Activated CD8-positive, alpha-beta memory T cell treated with anti-CD3 and anti-CD28 coated beads, Interleukin-2, amount 50 U/mL, for 48 hours (primary cell): ENCODE data around the gene VPS26C.
"Not testable (repeated sequence)": the region's sequence is repeated elsewhere in the genome, so short reads cannot be mapped to it uniquely, and the experiment has no call there.

Source experiments
- DNase-seq: peaks from one replicate; pipeline ENCODE4 v3.0.0-alpha.2; 2020

The VPS26C gene

GRCh38 chr21:37267269-37268185, at the start of gene VPS26C:
TSS of gene VPS26C (minus strand) at chr21:37267334. CDS start at chr21:37267294, 40 bp downstream.
- peak; percentile 97 for DNase-seq

GRCh38 chr21:37316072-37316471, 48.9 kb upstream of the VPS26C start:
- DNase-seq: not testable (repeated sequence)

- no peak for DNase-seq
These were observed 33.1 kb upstream of the VPS26C start for GRCh38 chr21:37300114-37300751.

GRCh38 chr21:37297364-37297763, 30.2 kb upstream of the VPS26C start:
- no peak for DNase-seq

GRCh38 chr21:37294679-37295078, 27.5 kb upstream of the VPS26C start:
- no peak for DNase-seq

- no peak for DNase-seq
These were observed 25.8 kb upstream of the VPS26C start for GRCh38 chr21:37292941-37293340.

GRCh38 chr21:37292041-37292440, 24.9 kb upstream of the VPS26C start:
- DNase-seq: no peak

- not testable (repeated sequence) for DNase-seq
These were observed 16.1 kb upstream of the VPS26C start for GRCh38 chr21:37283191-37283710.

- not testable (repeated sequence) for DNase-seq
These were observed 15.5 kb upstream of the VPS26C start for GRCh38 chr21:37282602-37283001.

GRCh38 chr21:37281993-37282392, 14.9 kb upstream of the VPS26C start:
- DNase-seq: no peak

- no peak for DNase-seq
These were observed 14.4 kb upstream of the VPS26C start for GRCh38 chr21:37281579-37281978.

GRCh38 chr21:37279271-37279670, 12.1 kb upstream of the VPS26C start:
- DNase-seq: not testable (repeated sequence)

GRCh38 chr21:37278199-37278598, 11.1 kb upstream of the VPS26C start:
- no peak for DNase-seq

GRCh38 chr21:37276377-37276776, 9.2 kb upstream of the VPS26C start:
- no peak for DNase-seq

GRCh38 chr21:37273911-37274690, 7.0 kb upstream of the VPS26C start:
- no peak for DNase-seq

GRCh38 chr21:37273440-37273839, 6.3 kb upstream of the VPS26C start:
- DNase-seq: no peak

- DNase-seq: no peak
These were observed 5.8 kb upstream of the VPS26C start for GRCh38 chr21:37272897-37273296.

GRCh38 chr21:37270576-37271365, 3.6 kb upstream of the VPS26C start:
- no peak for DNase-seq

- DNase-seq: no peak
These were observed 2.3 kb upstream of the VPS26C start for GRCh38 chr21:37269481-37269880.

- DNase-seq: no peak
These were observed 1.0 kb upstream of the VPS26C start for GRCh38 chr21:37268186-37268503.

- DNase-seq: no peak
These were observed 466 bp downstream of the VPS26C start for GRCh38 chr21:37266515-37267221.

- DNase-seq: no peak
These were observed 2.3 kb downstream of the VPS26C start for GRCh38 chr21:37264808-37265207.
